HG03066 (cell line): ENCODE data around the gene FAM135A.

Experiments
- ATAC-seq: cut with Tn5 transposase; IDR thresholded peaks from one replicate; pipeline ENCODE4 v1.9.1; 2021; ENCODE audit warnings: low read depth; ENCODE audit not compliant: unreplicated experiment

The FAM135A gene

DNA sequence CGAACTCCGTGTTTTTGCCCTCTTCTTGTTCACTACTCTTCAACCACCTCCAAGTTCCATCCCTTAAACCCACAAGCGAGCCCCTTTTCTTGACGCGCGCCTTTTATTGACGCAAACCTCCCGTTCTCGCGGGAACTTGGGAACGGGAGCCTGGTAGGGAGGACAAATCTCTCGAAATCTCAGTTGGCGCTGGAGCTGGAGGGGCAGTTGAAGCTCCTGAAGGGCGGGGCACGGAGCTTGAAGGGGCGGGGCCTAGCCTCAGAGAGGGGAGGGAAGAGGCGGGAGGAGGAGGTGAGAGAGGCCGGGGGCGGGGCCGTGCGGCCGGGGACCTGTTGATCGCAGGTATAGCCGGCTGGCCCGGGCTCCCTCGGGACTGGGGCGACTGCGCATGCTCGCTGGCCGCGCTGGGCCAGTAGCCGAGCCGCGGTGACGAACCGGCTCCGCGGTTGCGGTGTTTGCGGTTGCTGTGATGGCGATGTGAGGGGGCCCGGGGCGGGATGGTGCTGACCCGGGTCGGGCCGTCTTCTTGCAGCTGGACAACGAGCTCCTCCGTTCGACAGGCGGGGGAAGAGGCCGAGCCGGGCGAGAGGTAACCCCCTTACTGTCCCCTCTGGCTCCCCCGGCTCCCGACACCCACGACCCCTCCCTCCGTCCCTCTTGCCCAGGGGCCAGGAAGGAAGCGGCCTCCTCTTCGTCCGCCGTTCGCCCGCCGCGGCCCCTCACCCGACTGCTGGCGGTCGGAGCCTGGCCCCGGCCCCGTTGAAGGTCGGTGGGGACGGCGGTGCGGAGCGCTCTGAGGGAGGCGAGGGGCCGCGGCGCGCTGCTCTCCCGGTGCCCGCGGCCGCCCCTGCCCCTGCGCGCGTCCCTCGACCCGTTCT, at the start of gene FAM135A:
Gene FAM135A, plus strand, starts transcription at position 395 of the 878 bp plus-strand sequence. CDS start 14,835 bp downstream, outside the sequence.
- ATAC-seq = peak; percentile 87

DNA sequence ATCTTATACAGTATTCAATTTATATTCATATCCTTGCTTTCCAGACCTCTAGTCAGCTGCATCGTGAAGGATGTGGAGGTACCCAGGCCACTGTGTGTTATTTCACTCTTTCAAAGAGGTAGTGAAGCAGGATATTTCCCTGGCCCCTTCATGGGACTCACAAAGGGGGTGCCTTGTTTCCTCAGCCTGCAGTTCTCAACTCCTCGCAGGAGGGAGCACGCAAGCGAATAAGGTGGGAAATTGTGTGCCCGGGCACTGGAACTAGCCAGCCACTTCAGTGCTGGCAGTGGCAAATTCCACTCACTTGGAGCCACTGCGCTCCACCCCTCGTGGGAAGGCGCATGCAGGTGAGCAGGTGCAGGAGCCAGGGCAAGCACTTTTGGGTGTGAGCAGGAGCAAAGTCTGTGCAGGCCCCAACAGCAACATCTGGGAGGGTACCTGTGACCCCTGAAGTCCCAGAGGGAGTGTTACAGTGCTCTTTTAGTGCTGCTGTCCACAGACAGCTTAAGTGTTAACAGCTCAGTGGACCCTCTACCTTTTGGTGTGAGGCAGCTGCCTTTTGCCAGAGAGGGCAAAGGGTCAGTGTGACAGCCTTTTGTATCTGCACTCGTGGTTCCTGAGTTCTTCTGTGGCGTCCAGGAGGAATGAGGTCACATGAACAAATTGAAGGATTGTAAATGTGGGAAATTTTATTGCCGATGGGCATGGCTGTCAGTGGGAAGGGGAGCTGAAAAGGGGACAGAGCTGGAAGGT, 49.4 kb upstream of the FAM135A start:
- ATAC-seq = no peak

DNA sequence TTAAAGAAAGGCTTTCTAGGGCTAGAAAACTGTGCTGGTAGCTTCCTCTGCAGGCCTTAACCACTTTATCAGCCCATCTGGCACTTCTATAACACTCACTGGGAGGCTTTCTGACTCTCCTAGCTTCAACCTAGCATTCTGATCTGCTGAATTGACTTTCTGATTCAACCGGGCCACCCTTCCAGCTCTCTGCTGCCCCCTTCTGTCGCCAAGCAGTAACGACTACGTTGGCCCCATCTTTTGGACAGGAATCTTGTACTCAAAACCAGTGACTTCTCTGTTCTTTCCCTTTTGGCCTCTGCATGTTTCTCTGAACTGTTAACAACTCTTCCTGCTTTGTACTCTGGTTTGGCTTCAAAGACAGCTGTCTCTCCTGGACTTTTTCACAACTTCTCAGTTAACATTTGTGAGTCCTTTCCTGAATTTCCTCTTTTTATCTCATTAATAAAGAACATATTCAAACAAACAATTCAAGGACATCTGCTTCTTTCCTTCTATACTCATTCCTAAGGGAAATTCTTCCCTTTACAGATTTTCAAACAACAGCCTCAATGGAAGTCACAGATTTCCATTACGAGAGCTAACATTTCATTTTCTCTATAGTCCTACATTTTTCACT, 43.9 kb upstream of the FAM135A start:
- ATAC-seq = peak; percentile 91

DNA sequence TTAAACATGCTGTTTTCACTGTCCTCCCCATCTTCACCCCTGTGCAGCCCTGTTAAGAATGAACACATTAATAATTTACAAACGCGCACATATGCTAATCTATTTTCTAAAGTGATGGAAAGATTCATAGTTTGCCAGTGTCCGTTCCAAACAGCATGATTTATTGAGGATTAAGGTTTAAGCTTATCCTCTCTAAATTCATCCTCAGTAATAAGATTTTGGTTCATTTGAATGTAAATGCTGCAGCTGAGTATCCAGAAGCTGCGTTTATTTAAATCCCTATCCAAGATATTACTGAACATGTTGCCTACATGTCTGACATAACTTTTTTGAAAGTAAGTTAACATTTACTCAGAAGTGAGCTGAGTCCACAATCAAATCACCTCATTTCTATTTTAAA, 42.8 kb upstream of the FAM135A start:
- ATAC-seq = no peak

DNA sequence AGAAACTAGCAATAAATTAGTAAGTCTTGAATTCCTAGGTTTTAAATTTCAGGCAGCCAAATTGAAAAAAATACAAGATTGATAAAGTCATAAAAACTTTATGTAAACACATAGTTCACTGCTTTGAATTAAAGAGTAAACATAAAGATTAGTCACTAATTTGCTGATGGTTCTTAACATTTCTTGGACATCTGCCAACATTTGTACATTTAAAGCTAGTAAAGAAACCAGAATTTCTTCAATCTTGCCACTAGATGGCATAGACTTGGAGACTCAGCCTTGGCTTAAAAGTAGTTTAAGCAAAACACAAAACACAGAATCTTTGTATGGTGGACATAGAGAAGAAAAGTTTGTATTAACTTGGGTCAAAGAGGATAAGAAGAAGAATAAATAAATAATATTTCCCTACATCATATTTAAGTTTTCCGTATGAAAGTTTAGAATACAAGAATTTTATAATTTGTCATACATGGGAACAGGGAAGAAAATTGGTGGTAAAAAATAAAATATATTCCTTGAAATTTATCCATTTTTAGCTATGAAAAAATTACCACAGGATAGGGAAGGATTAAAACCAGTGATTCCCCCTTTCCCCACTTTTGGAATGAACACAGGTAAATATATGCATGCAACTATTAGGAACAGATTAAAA, 41.7 kb upstream of the FAM135A start:
- peak; percentile 45 for ATAC-seq

DNA sequence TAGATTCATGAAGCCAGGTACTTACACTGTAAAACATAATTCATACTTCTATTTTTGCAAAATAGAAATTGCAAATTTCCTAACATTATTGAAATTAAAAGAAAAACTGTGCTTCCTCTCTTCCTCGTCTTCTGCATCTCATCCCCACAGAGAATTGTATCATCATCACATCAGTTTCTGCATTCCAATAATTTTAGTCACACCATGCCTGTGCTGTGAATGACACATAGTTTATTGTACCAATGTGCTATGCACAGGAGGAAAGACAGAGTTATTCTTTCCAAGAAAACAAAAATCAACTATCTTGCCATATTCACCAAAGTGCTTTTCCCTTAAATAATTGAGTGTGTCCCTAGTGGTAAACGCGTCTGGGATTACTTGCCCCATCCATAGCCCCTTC, 38.1 kb upstream of the FAM135A start:
- no peak for ATAC-seq

DNA sequence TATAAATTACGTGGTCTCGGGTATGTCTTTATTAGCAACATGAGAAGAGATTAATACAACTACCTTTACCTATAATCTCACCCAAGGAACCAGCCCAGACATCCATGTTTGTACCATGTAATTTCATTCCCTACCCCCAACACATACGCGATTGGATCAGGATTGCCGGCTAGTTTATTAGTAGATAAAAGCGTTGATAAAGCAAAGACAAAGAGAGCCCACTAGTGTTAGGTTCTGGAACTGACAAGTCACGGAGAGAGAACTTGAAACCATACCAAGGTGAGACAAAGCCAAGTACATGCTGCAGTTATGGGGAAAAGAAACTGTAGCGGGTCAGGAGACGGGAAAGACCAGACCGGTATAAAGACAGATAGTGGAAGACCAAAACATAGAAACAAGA, 37.4 kb upstream of the FAM135A start:
- ATAC-seq = no peak

DNA sequence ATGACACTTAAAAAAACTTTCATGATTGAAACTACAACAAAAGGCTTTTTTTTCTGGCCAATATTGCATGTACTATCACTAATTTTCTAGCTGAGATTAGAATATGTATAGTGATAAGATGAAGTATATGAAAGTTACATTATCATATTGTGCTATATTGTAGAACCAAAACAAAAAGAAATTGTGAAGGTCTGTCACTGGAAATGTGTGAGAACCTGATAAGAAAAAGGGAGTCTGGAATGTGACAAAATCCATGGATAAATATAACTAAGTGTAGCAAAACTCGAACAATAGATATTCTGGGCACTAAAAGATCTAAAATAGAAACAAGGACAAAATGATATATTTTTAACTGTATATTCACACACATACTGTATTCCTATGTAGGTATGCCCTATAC, 36.7 kb upstream of the FAM135A start:
- no peak for ATAC-seq

DNA sequence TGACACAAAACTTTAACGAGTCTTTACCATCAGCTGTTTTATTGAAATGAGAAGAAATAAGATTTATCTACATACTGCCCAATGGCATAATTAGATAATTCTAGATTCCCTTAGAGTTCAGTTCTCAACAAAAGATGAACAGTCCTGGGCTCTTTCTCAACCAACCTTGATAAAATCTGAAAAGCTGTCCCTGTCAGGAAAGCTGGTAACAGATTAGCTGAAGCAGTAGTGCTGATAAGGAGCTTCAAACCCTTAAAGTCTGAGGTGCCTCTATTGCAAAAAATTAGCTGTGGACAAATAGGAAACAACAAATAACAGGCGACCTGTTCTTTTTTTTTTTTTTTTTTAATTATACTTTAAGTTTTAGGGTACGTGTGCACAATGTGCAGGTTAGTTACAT, 35.9 kb upstream of the FAM135A start:
- ATAC-seq = no peak

DNA sequence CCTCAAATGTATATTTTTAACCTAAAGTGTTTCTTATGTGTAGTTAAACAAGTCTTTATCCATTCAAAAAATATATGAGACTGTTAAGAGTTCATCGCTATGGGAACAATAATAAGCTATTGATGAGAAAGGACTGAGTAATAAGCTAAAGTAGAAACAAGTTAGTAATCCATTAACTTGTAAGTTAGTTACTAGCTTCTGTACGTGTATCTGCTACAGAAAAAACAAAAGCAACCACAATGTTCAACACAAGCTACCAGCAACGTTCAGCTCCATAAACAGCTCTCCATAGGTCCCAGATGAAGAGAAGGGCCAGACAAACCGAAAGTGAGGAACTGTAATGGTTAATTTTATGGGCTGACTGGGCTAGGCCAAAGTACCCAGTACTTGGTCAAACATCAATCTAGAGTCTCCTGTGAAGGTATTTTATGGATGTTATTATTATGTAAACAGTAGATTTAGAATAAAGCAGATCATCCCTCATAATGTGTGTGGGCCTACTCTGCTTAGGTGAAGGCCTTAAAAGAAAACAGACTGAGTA, 33.8 kb upstream of the FAM135A start:
- no peak for ATAC-seq

DNA sequence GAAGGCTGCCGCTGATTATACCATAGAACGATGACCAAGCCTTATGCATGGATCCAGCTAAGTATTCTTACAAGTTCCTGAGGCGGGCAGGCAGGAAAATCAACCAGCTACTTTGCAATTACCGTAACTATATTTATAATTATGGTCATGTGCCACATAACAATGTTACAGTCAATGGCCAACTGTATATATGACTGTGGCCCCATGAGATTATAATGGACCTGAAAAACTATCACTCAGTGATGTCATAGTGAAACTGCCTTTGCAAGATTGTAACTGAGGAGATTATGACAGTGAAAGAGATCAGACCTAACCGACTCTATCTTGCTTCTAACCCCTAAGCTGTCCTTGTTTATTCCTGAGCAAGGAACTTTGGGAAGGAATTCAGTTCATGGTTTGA, 33.1 kb upstream of the FAM135A start:
- ATAC-seq = peak; percentile 80

DNA sequence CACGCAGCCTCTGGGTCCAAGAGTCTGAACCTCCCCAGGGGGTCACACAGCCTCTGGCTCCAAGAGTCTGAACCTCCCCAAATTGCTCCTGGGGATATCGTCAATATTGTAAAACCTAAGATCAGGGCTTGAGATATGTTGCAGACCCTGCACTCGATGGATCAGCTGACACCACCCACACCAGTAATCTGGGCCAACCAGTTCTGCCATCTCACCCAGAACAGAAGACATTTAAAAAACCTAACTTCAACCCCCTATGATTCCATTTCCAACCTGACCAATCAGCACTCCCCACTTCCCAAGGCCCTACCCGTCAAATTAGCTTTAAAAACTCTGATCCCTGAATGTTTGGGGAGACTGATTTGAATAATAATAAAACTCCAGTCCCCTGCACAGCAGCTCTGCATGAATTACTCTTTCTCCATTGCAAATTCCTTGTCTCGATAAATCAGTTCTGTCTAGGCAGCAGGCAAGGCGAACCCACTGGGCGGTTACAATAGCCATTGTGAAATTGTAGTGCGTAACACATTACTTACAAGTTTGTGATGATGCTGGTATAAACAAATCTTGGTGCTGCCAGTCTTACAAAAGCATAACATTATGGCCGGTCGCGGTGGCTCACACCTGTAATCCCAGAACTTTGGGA, 32.4 kb upstream of the FAM135A start:
- no peak for ATAC-seq

DNA sequence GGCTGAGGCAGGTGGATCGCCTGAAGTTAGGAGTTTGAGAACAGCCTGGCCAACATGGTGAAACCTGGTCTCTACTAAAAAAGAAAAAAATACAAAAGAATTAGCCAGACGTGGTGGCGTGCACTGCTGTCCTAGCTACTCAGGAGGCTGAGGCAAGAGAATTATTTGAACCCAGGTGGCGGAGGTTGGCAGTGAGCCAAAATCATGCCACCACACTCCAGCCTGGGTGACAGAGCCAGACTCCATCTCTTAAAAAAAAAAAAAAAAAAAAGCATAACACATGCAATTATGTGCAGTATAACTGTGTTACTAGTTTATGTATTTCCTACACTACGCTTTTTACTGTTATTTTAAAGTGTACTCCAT, 31.9 kb upstream of the FAM135A start:
- ATAC-seq = no peak

DNA sequence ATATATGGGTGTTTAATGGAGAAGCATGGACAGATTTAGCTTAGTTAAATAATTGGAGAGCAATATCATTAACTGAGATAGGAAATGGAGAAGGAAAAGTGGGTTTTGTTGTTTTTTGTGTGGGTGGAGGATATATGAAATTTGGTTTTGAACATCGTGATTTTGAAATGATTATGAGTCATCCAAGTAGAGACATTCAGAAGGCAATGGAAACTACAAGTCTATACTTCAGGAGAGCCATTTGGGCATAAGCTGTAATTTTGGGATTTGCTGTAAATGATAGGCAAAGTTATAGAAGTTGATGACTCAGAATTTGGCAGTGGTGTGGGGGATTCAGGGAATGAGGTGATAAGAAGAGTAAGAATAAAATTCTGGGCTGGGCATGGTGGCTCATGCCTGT, 27.4 kb upstream of the FAM135A start:
- ATAC-seq = no peak

DNA sequence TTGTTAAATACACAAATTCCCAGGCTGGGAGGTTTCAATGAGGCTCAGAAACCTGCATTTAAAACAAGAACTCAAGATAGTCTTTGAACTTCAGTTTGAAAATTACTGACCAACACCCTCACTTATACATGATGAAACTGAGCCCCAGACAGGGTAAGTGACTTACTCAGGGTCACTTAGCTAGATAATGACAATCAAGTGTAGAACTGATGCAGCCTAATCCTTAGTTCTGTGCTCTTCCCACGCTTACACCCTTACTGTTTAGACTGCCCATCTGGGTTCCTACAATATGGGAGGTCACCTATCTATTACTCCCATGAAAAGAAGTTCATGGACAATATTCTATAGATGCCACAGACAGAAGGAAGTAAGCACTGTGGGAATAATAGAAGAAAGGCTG, 24.5 kb upstream of the FAM135A start:
- no peak for ATAC-seq

DNA sequence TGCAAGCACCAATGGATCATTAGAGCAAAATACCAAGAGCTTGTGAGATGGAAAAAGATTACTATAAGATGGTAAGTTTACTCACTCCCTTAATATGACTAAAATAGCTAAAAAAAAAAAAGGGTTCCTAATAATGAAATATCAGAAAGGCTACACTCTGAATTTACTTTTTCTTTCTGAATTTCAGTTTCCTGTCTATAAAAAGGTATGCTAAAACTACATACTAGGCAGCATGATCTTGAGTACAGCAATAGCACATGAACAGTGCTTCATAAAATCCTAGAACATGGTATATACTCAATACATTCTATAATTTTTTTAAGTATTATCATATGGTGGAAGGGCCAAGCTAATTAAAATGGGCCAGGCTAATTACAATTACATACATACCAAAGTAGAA, 24.0 kb upstream of the FAM135A start:
- ATAC-seq = no peak

DNA sequence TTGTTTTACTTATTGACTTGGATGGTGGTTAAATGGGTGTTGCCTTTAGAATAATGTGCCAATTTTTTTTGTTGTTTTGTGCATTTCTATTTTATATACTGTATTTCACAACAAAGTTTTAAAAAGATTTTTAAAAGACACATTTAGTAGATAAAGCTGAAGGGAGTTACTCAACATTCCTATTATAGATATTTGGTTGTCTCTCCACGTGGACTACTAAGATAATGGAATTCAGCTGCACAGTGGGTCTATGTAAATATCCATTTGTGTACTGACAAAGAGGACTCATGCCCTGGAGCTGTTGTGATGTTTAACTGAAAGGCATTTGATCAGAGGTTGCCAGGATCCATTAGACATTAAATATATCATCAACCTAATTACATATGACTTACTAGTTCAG, 23.2 kb upstream of the FAM135A start:
- no peak for ATAC-seq

DNA sequence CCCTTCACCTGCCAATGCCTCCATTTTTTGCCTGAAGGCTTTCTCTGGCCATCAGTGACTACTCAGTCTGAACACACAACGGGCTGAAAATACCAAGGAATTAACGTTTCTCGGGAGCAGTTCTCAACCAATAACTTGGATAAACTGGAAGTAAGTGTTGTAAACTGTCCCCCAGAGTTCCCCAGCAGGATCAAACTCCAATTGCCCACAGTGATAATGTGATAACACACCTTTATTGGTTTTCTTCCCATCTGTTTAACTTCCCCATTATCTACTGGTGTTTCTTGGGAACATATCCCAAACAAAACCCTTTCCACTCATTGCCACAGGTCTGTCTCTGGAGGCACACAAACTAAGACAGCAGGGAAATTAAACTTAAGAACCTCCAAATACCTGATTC, 21.8 kb upstream of the FAM135A start:
- no peak for ATAC-seq

DNA sequence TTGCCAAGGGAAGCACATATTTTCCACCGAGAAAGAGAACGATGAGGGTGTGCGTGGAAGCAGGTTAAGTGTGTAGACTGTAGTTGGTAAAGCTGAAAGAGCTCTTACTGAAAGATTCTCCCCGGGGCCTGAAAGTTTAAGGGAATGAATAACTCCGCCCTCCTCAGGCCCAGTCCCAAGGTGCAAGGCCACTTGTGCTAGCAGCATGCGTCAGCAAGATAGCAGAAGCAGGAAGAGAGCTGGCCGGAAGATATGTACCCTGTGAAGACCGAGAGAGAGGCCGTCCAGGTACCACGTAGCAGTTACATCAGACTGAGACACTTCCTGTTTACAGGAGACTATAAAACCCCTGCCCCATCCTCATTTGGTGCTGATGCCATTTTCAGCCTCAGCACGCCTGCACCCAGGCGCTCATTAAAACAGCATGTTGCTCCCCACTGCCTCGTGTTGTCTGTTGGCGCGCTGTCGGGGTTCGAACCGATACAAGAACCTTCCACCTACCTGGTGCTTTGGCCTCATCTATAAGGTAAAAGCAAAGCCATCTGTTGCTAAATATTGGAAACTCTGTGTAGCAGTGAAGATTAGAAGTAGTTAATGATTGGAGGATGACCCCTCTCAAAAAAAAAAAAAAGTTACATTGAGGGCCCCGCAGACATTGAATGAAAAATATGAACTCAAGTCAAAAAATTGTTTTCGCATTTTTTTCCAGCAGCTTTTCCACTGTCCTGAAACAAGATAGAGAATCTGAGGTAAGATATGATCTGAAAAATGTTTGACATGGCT, 18.6 kb upstream of the FAM135A start:
- no peak for ATAC-seq

DNA sequence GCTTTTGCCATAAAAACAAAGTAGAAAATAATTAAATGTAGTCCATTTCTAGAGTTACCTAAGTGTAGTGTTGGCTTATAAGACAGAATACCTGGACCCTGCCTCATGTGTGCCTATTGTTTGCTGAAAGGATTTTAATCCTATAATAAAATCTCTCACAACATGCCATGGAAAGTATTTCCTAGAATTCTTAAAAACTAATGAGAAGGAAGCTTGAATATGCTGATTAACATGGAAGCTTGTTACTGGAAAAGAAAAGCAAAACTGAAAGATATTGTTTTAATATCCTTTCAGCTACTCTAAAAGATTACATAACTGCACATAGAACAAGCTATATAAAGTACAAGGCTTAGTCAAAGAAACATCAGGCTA, 18.0 kb upstream of the FAM135A start:
- ATAC-seq = no peak
